Measurements from ENCODE around the gene CIAO1. TPM values are rescaled to one million over a fixed set of nuclear protein-coding genes. Genes with fewer than 3 reads are reported as not detected.

CIAO1 gene
- total and polyA plus RNA-seq, 2 of the 13 experiments (the other 11 are each of a cell fraction or from before 2014, with no cell fraction given): 99.3 to 120 TPM

GRCh38 chr2:96320728-96321622 lies 55.0 kb downstream of the CIAO1 start (continued):
- TF ChIP-seq ZBTB49 (CRISPR knock-in tag; IDR thresholded peaks at IDR 0.05; ENCODE audit: borderline replicate concordance): no peak
- TF ChIP-seq ZFP36L1 (CRISPR knock-in tag; IDR thresholded peaks at IDR 0.05): no peak
- TF ChIP-seq ZNF572 (CRISPR knock-in tag; IDR thresholded peaks at IDR 0.05): 0 out of 2 replicates have a peak, but pooled peaks have one; percentile 27
- peak; percentile 87; the same call in 1 of the 2 replicates for TF ChIP-seq ZSCAN12 (CRISPR knock-in tag; IDR thresholded peaks at IDR 0.05)
- TF ChIP-seq YY1 (IDR thresholded peaks at IDR 0.05; ENCODE audit: insufficient read depth, insufficient replicate concordance, low read depth, low read length): no peak
- TF ChIP-seq CEBPG (CRISPR knock-in tag; IDR thresholded peaks at IDR 0.05): no peak
- peak; percentile 7; the same call in 1 of the 2 replicates for TF ChIP-seq THRA (CRISPR knock-in tag; IDR thresholded peaks at IDR 0.05; ENCODE audit: borderline replicate concordance)
- no peak for TF ChIP-seq GATAD1 (CRISPR knock-in tag; IDR thresholded peaks at IDR 0.05)
- TF ChIP-seq MYC (CRISPR knock-in tag; IDR thresholded peaks at IDR 0.05; ENCODE audit: borderline replicate concordance): no peak; the same call in 1 of the 2 replicates
- peak; percentile 78; the same call in 1 of the 2 replicates for TF ChIP-seq SETDB1 (CRISPR knock-in tag; IDR thresholded peaks at IDR 0.05; ENCODE audit: borderline replicate concordance)
- no peak for TF ChIP-seq RBM22 (optimal IDR thresholded peaks at IDR 0.05; ENCODE audit: low read length)
- TF ChIP-seq MTA1 (CRISPR knock-in tag; IDR thresholded peaks at IDR 0.05; ENCODE audit: borderline replicate concordance): peak; percentile 18; the same call in 1 of the 2 replicates
- no peak for TF ChIP-seq MBD4 (IDR thresholded peaks at IDR 0.05; ENCODE audit: borderline replicate concordance, low read length)
- no peak for TF ChIP-seq ZNF761 (CRISPR knock-in tag; conservative IDR thresholded peaks at IDR 0.05)
- 0 out of 2 replicates have a peak, but pooled peaks have one; percentile 19 for TF ChIP-seq IRF9 (CRISPR knock-in tag; IDR thresholded peaks at IDR 0.05; ENCODE audit: borderline replicate concordance)
- 0 out of 2 replicates have a peak, but pooled peaks have one; percentile 45 for TF ChIP-seq GABPB1 (CRISPR knock-in tag; IDR thresholded peaks at IDR 0.05)
- no peak for TF ChIP-seq ZNF24 (IDR thresholded peaks at IDR 0.05)
- no peak; the same call in 1 of the 2 replicates for TF ChIP-seq ZNF446 (CRISPR knock-in tag; IDR thresholded peaks at IDR 0.05)
- peak; percentile 84 for TF ChIP-seq KDM5B (CRISPR knock-in tag; IDR thresholded peaks at IDR 0.05; ENCODE audit: borderline replicate concordance)
- no peak; the same call in 1 of the 2 replicates for TF ChIP-seq ZNF205 (CRISPR knock-in tag; IDR thresholded peaks at IDR 0.05)
- TF ChIP-seq ZNF33A (CRISPR knock-in tag; IDR thresholded peaks at IDR 0.05; ENCODE audit: borderline replicate concordance): no peak
- TF ChIP-seq PRMT3 (CRISPR knock-in tag; IDR thresholded peaks at IDR 0.05; ENCODE audit: borderline replicate concordance, low read depth): no peak
- no peak for TF ChIP-seq NR2F2 (IDR thresholded peaks at IDR 0.05; ENCODE audit: borderline replicate concordance, low read depth)
- 0 out of 2 replicates have a peak, but pooled peaks have one; percentile 49 for TF ChIP-seq IRX3 (CRISPR knock-in tag; IDR thresholded peaks at IDR 0.05; ENCODE audit: borderline replicate concordance, low read depth)
- no peak; the same call in 1 of the 2 replicates for TF ChIP-seq DMAP1 (CRISPR knock-in tag; IDR thresholded peaks at IDR 0.05)

All from HepG2 (cell line).